Measurements from ENCODE around the gene ADAMTS14.
A peak's percentile ranks its signal among the peaks of the same experiment; 100 is the strongest.
"Not testable (repeated sequence)": the region's sequence is repeated elsewhere in the genome, so short reads cannot be mapped to it uniquely, and the experiment has no call there.

ADAMTS14 gene

DNA sequence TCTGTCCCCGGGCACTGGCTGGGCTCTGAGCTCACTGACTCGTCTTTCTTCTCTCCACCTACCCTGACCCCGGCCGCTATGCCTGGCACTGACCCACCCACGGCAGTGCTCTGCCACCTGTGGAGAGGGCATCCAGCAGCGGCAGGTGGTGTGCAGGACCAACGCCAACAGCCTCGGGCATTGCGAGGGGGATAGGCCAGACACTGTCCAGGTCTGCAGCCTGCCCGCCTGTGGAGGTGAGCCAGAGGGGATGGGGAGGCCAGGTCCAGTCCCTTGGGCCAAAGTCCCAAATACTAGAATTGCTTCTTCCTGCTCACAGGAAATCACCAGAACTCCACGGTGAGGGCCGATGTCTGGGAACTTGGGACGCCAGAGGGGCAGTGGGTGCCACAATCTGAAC is 85.5 kb downstream of the ADAMTS14 start:
- no peak for TF ChIP-seq POLR2A (IDR thresholded peaks at IDR 0.05; ENCODE audit: low read depth, low read length)
- DNase-seq (ENCODE audit: insufficient read length, low spot score), result no peak
- FAIRE-seq, result no peak

DNA sequence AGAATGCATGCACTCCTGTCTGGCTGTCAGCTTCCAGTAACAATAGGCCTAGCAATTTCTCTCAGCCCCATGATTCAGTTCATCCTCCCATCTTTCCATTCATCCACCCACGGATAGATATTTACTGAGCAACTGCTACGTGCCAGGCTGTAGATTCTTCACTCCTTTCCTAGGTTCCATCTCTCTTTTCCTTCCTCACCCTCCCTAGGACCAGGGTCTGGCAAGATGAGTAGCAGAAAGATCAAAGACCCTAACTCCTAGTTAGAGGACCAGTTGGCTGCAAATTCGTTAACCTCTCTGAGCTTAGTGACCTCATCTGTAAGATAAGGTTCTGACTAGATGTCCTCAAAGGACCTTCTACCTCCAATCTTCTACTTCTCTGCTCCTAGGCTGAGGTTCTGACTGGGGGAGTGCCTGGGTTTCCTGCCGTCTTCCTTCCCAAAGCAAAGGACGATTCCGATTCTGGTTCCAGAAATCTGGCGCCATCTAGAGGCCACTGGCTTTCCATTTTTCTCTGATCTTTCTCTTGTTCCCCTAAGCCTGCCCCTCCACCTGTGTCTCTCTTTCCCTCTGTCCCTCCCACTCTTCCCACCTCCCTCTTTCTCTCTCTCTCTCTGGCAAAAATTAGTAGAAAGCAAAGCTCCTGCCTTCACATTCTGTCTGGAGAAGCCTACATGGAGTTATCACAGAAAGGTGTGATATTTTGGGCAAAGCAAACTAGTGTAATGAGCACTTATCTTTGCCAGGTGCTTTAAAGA is 86.6 kb downstream of the ADAMTS14 start:
- no peak for TF ChIP-seq POLR2A (IDR thresholded peaks at IDR 0.05; ENCODE audit: low read depth, low read length)
- FAIRE-seq (peak; percentile 45), DNase-seq (ENCODE audit: insufficient read length, low spot score) (peak; percentile 73)

DNA sequence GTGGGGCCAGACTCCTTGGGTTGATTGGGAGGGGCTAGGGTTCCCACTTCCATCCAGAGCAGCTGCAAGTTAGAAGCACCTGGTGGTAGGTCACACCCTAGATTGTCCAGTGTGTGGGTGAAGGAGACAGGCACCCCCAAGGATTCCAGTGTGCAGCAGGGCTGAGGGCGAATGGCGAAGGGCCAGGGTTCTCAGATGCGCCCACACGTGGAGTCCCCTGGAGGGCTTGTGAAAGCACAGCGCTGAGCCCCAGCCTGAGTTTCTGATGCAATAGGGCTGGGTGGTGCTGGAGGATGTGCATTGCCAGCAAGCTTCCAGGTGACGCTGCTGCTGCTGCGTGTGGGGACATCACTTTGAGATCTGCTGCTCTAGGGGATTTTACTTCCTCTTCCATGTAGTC is 87.5 kb downstream of the ADAMTS14 start:
- DNase-seq (ENCODE audit: insufficient read length, low spot score), result no peak
- no peak for TF ChIP-seq POLR2A (IDR thresholded peaks at IDR 0.05; ENCODE audit: low read depth, low read length)
- FAIRE-seq, result no peak

DNA sequence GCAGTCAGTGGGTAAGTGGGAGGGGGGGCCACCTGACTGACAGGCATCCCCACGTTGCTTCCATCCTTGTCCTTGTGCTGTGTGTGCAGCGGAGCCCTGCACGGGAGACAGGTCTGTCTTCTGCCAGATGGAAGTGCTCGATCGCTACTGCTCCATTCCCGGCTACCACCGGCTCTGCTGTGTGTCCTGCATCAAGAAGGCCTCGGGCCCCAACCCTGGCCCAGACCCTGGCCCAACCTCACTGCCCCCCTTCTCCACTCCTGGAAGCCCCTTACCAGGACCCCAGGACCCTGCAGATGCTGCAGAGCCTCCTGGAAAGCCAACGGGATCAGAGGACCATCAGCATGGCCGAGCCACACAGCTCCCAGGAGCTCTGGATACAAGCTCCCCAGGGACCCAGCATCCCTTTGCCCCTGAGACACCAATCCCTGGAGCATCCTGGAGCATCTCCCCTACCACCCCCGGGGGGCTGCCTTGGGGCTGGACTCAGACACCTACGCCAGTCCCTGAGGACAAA is 88.0 kb downstream of the ADAMTS14 start:
- DNase-seq (ENCODE audit: insufficient read length, low spot score), result no peak
- no peak for TF ChIP-seq POLR2A (IDR thresholded peaks at IDR 0.05; ENCODE audit: low read depth, low read length)
- no peak for FAIRE-seq

DNA sequence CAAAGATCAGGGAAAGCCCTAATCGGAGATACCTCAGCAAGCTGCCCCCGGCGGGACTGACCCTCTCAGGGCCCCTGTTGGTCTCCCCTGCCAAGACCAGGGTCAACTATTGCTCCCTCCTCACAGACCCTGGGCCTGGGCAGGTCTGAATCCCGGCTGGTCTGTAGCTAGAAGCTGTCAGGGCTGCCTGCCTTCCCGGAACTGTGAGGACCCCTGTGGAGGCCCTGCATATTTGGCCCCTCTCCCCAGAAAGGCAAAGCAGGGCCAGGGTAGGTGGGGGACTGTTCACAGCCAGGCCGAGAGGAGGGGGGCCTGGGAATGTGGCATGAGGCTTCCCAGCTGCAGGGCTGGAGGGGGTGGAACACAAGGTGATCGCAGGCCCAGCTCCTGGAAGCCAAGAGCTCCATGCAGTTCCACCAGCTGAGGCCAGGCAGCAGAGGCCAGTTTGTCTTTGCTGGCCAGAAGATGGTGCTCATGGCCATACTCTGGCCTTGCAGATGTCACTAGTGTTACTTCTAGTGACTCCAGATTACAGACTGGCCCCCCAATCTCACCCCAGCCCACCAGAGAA is 88.8 kb downstream of the ADAMTS14 start:
- TF ChIP-seq POLR2A (IDR thresholded peaks at IDR 0.05; ENCODE audit: low read depth, low read length), result no peak
- no peak for FAIRE-seq
- DNase-seq (ENCODE audit: insufficient read length, low spot score), result no peak

DNA sequence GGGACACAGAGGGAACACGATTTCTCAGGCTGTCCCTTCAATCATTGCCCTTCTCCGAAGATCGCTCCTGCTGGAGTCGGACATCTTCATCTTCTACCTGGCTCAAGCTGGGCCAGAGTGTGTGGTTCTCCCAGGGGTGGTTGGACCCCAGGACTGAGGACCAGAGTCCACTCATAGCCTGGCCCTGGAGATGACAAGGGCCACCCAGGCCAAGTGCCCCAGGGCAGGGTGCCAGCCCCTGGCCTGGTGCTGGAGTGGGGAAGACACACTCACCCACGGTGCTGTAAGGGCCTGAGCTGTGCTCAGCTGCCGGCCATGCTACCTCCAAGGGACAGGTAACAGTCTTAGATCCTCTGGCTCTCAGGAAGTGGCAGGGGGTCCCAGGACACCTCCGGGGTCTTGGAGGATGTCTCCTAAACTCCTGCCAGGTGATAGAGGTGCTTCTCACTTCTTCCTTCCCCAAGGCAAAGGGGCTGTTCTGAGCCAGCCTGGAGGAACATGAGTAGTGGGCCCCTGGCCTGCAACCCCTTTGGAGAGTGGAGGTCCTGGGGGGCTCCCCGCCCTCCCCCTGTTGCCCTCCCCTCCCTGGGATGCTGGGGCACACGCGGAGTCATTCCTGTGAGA is 89.5 kb downstream of the ADAMTS14 start:
- FAIRE-seq (no peak), DNase-seq (ENCODE audit: insufficient read length, low spot score) (no peak)
- no peak for TF ChIP-seq POLR2A (IDR thresholded peaks at IDR 0.05; ENCODE audit: low read depth, low read length)

DNA sequence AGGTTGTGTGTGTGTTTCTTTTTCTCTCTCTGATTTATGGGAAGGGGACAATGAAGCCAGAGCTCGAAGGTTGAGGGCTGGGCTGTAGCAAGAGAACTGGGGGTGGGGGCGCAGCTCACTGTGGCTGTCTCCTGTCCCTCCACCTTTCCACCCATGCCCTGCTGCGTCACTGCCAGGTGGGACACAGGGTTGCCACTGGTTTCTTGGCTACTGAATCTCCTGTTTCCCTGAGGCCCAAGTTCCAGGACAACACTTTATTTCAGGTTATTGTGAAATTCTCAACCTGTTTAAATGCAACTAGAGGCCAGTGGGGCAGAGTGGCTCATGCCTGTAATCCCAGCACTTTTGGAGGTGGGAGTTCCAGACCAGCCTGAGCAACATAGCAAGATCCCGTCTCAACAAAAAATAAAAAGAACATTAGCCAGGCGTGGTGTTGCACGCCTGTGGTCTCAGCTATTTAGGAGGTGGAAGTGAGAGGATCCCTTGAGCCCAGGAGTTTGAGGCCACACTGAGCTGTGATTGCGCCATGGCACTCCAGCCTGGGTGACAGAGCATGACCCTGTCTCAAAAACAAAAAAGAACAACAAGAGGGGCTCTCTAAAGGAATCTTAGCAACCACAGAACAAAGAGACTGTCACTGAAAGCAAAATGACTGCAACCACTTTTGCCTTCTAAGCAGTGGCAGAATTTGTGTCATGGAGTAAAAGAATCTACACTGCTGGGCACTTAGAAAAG is 90.3 kb downstream of the ADAMTS14 start:
- DNase-seq (ENCODE audit: insufficient read length, low spot score), result no peak
- no peak for TF ChIP-seq POLR2A (IDR thresholded peaks at IDR 0.05; ENCODE audit: low read depth, low read length)
- no peak for FAIRE-seq

DNA sequence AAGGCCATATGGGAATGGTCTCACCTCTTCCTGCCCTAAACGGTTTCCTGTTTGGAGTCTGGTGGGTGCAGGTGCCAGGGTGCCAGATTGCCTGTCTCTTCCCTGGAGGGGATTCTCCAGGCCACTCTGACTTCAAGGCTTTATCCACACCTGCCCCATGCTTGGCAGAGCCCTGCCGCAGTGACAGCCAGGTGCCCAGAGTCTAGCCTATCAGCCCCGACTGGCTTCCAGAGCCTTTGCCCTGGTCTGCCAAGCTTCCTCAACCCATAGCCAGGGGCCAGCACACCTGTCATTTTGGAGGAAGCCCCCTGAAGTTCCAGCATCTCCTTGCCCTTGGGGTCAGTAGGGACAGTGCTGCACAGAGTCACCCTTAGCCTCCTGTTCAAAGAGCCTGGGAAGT is 91.3 kb downstream of the ADAMTS14 start:
- FAIRE-seq, result no peak
- TF ChIP-seq POLR2A (IDR thresholded peaks at IDR 0.05; ENCODE audit: low read depth, low read length), result no peak
- no peak for DNase-seq (ENCODE audit: insufficient read length, low spot score)

DNA sequence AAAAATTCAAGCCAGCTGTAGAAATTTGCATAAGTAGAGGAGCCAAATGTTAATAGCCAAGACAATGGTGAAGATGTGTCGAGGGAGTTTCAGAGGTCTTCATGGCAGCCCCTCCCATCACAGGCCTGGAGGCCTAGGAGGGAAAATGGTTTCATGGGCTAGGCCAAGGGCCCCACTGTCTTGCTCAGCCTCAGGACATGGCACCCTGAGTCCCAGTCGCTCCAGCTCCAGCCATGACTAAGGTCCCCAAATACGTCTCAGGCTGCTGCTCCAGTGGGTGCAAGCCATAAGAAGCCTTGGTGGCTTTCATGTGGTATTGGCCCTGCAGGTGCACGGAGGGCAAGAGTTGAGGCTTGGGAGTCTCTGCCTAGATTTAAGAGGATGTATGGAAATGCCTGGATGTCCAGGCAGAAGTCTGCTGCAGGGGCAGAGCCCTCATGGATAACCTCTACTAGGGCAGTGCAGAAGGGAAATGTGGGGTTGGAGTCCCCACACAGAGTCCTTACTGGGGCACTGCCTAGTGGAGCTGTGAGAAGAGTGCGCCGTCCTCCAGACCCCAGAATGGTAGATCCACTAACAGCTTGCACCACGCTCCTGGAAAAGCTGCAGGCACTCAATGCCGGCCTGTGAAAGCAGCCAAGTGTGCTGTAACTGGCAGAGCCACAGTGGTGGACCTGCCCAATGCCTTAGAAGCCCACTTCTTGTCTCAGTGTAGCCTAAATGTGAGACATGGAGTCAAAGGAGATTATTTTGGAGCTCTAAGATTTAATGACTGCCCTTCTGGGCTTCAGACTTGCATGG is 93.7 kb downstream of the ADAMTS14 start:
- TF ChIP-seq POLR2A (IDR thresholded peaks at IDR 0.05; ENCODE audit: low read depth, low read length), result no peak
- DNase-seq (ENCODE audit: insufficient read length, low spot score) (no peak), FAIRE-seq (no peak)

DNA sequence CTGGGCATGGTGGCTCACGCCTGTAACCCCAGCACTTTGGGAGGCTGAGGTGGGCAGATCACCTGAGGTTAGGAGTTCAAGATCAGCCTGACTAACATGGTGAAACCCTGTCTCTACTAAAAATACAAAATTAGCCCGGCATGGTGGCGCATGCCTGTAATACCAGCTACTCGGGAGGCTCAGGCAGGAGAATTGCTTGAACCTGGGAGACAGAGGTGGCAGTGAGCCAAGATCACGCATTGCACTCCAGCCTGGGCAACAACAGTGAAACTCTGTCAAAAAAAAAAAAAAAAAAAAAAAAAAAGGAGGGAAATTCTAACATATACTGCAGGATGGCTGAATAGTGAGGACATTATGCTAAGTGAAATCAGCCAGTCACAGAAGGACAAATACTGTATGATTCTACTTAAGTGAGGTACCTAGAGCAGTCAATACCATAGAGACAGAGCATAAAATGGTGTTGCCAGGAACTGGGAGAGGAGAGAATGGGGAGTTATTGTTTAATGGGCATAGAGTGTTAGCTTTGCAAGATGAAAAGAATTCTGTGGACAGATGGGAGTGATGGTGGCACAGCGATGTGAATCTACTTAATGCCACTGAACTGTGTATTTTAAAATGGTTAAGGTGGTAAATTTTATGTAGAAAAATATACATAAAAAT is 95.8 kb downstream of the ADAMTS14 start:
- DNase-seq (ENCODE audit: insufficient read length, low spot score); FAIRE-seq: not testable (repeated sequence)

DNA sequence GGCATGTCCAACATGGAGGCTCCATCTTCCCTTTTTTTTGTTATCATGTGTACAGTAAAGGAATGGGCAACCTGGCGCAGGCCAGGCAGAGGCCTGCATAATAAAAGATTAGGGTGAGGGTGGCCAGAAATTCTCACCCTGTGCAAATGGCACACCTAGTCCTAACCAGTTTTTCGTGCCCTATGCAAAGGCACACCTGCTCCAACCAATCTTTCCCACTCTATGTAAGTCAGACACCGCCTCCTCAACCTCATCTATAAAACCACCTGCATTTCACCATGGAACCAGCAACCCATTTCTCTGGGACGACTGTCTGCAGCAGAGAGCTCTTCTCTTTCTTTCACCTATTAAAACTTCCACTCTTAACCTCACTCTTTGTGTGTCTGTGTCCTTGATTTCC is 96.8 kb downstream of the ADAMTS14 start:
- FAIRE-seq (no peak), DNase-seq (ENCODE audit: insufficient read length, low spot score) (no peak)
- TF ChIP-seq POLR2A (IDR thresholded peaks at IDR 0.05; ENCODE audit: low read depth, low read length), result no peak

DNA sequence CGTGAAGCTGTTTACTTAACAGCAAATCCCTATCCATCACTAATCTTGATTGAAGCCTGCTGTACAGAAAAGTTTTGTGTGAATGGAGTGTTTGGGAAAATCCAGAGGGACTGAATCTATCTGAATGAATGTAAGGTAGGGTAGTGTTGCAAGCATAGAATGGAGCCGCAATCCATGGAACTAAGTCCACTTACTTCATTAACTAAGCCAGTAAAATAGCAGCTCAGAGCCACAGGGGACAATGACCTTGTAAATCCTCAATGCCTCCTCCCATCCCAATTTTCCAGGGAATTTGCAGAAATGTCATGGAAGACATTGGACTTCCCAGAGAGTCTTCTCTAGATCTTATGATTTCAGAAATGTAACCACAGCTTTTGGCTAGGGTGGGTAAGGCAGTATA is 97.7 kb downstream of the ADAMTS14 start:
- no peak for FAIRE-seq
- DNase-seq (ENCODE audit: insufficient read length, low spot score), result no peak
- TF ChIP-seq POLR2A (IDR thresholded peaks at IDR 0.05; ENCODE audit: low read depth, low read length), result no peak

DNA sequence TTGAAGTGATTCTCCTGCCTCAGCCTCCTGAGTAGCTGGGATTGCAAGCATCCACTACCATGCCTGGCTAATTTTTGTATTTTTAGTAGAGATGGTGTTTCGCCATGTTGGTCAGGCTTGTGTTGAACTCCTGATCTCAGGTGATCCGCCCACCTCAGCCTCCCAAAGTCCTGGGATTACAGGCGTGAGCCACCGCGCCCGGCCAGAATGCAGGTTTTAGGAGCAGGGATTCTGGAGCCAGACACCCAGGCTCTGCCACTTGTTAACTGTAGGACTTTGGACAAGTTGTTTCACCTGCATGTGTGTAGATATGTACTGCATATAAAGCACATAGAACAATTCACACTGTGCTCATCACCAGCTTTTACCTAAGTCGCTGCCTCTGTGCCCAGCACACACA is 98.2 kb downstream of the ADAMTS14 start:
- DNase-seq (ENCODE audit: insufficient read length, low spot score); FAIRE-seq: not testable (repeated sequence)

Measured in H54 (cell line).